NCI-H2196 treated with DMSO at 0.1 percent for 48 hours (cell line): Measurements from ENCODE around the gene MAP1B.

Experiments
- DNase-seq: peaks from one replicate; lab custom pipeline; 2025; ENCODE audit not compliant: unreplicated experiment; lab: John Stamatoyannopoulos, UW

MAP1B gene

GRCh38 chr5:72221541-72221940 is 114.3 kb downstream of the MAP1B start:
- DNase-seq, result no peak

- no peak for DNase-seq
Measured at GRCh38 chr5:72222521-72222920, 115.2 kb downstream of the MAP1B start.

- DNase-seq, result no peak
Measured at GRCh38 chr5:72223371-72223770, 116.1 kb downstream of the MAP1B start.

- no peak for DNase-seq
Measured at GRCh38 chr5:72224946-72225463, 117.7 kb downstream of the MAP1B start.

GRCh38 chr5:72225741-72226140 is 118.5 kb downstream of the MAP1B start:
- no peak for DNase-seq

GRCh38 chr5:72226950-72227349 is 119.7 kb downstream of the MAP1B start:
- no peak for DNase-seq

GRCh38 chr5:72228960-72229359 is 121.7 kb downstream of the MAP1B start:
- no peak for DNase-seq

- DNase-seq, result no peak
Measured at GRCh38 chr5:72231991-72232703, 124.9 kb downstream of the MAP1B start.

GRCh38 chr5:72232838-72233237 is 125.6 kb downstream of the MAP1B start:
- DNase-seq, result no peak

GRCh38 chr5:72233835-72234234 is 126.6 kb downstream of the MAP1B start:
- DNase-seq, result no peak

- no peak for DNase-seq
Measured at GRCh38 chr5:72234265-72234700, 127.0 kb downstream of the MAP1B start.

GRCh38 chr5:72234868-72235267 is 127.6 kb downstream of the MAP1B start:
- DNase-seq, result no peak

GRCh38 chr5:72235725-72236124 is 128.4 kb downstream of the MAP1B start:
- DNase-seq, result no peak

- DNase-seq, result no peak
Measured at GRCh38 chr5:72237415-72237814, 130.1 kb downstream of the MAP1B start.

GRCh38 chr5:72237879-72238278 is 130.6 kb downstream of the MAP1B start:
- DNase-seq, result no peak

- no peak for DNase-seq
Measured at GRCh38 chr5:72238712-72239445, 131.6 kb downstream of the MAP1B start.

GRCh38 chr5:72241346-72242003 is 134.2 kb downstream of the MAP1B start:
- no peak for DNase-seq

- DNase-seq, result no peak
Measured at GRCh38 chr5:72242796-72243475, 135.7 kb downstream of the MAP1B start.

- no peak for DNase-seq
Measured at GRCh38 chr5:72243706-72244105, 136.4 kb downstream of the MAP1B start.

GRCh38 chr5:72244862-72245371 is 137.6 kb downstream of the MAP1B start:
- peak; percentile 33 for DNase-seq

GRCh38 chr5:72245546-72245945 is 138.3 kb downstream of the MAP1B start:
- no peak for DNase-seq
